ENCODE data around the gene CHL1.

Gene CHL1

DNA sequence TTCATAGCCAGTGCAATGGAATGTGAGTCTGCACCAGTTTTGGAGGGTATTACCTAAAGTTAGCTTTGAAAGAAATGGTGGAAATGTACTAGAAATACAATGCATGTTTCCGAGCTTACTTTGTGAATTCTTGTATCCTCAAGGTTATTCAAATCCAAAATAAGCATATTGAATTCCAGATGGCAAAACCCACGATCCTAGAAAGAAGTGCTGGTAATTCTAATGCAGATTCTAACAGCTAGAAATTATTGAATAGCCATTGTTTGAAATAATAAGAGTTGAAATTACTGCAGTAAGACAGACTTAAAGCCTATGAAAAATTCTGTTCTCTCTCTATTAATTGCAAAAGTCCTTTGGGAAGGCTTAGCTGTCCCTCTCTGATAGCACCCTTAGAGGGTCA is 258.4 kb downstream of the CHL1 start:
- no peak overlapping the region for H3K27ac Mint-ChIP-seq

DNA sequence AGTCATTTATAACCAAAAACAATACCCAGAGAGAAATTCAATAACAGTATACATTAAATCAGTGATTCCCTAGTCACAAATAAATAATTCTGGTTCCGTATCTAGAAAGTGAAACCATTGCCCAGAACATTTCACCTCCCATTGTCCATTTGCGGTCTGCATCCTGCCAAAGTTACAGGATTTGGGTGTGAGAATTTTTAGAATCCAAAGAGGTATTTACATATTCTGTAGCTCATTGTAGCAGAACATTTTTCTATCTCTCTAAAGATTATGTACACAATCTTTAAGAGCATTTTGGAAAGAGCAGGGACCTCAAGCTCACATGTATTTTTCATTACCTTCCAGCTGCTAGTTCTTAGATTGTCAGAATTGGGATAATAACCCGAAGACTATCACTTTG is 261.6 kb downstream of the CHL1 start:
- H3K27ac Mint-ChIP-seq: no peak overlapping the region
- no peaks in the 10 kb centered on the region for H3K4me1 Mint-ChIP-seq (ENCODE audit: low read depth)
- H3K27me3 Mint-ChIP-seq (ENCODE audit: low read depth): no peaks in the 10 kb centered on the region

More for the DNA sequence above, 258.4 kb downstream of the CHL1 start:
- no peaks in the 10 kb centered on the region for H3K36me3 Mint-ChIP-seq (ENCODE audit: low read depth)
- H3K4me3 Mint-ChIP-seq: no peak overlapping the region
- H3K27me3 Mint-ChIP-seq (ENCODE audit: low read depth): no peaks in the 10 kb centered on the region
- no peaks in the 10 kb centered on the region for H3K4me1 Mint-ChIP-seq (ENCODE audit: low read depth)
- no peaks in the 10 kb centered on the region for H3K9me3 Mint-ChIP-seq

DNA sequence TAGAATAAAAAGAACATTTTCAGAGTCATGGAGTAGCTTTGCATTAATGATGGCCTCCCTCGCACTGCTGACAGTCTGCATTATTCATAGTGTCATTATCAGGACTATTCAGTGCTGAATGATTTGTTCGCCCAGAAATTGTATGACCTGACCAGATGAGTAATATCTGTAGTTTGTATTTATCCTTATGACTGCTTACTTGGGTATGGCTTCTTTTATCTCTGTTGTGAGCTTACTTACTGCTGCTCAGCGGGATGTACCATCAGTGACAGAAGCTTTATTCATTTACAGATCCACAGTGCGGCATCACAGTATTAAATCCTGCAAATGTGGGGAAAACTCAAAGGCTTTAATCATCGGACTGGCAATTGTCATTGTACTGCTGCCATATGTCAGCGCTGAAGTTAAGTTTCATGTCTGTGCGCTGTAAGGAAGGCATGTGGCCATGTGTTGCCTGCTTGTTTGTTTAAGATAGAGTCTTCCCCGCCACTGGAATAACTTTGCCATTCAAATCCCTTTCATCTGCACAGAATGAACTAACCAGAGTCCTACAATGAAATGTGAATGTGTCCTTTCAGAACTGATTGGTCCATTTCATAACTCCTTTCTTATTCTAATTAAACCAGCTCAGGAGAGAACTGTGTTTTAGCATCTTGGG is 262.2 kb downstream of the CHL1 start:
- Mint-ChIP-seq H3K4me1 (ENCODE audit: low read depth) (no peaks in the 10 kb centered on the region), H3K9me3 (no peaks in the 10 kb centered on the region), H3K27ac (no peak overlapping the region), H3K36me3 (ENCODE audit: low read depth) (no peaks in the 10 kb centered on the region), H3K4me3 (no peak overlapping the region), H3K27me3 (ENCODE audit: low read depth) (no peaks in the 10 kb centered on the region)

More for the DNA sequence above, 261.6 kb downstream of the CHL1 start:
- Mint-ChIP-seq H3K9me3 (no peaks in the 10 kb centered on the region), H3K4me3 (no peak overlapping the region), H3K36me3 (ENCODE audit: low read depth) (no peaks in the 10 kb centered on the region)

Data from T-helper 1 cell treated with Interleukin-12 subunit alpha and Interleukin-12 subunit beta and Interleukin-4 antibody, amounts not matched to agents 30 μg/mL and 1 μg/mL, for 36 hours (primary cell).